Activated CD4-positive, CD25-positive, alpha-beta regulatory T cell treated with anti-CD3 and anti-CD28 coated beads, Interleukin-2, amount 50 U/mL, for 16 hours (primary cell): ENCODE results near the gene GAB2.
"Not testable (repeated sequence)": the region's sequence is repeated elsewhere in the genome, so short reads cannot be mapped to it uniquely, and the experiment has no call there.

Experiments
- DNase-seq: peaks from one replicate; pipeline ENCODE4 v3.0.0-alpha.2; 2020; ENCODE audit warnings: low read depth, low spot score

Gene GAB2, protein sequence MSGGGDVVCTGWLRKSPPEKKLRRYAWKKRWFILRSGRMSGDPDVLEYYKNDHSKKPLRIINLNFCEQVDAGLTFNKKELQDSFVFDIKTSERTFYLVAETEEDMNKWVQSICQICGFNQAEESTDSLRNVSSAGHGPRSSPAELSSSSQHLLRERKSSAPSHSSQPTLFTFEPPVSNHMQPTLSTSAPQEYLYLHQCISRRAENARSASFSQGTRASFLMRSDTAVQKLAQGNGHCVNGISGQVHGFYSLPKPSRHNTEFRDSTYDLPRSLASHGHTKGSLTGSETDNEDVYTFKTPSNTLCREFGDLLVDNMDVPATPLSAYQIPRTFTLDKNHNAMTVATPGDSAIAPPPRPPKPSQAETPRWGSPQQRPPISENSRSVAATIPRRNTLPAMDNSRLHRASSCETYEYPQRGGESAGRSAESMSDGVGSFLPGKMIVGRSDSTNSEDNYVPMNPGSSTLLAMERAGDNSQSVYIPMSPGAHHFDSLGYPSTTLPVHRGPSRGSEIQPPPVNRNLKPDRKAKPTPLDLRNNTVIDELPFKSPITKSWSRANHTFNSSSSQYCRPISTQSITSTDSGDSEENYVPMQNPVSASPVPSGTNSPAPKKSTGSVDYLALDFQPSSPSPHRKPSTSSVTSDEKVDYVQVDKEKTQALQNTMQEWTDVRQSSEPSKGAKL

DNA sequence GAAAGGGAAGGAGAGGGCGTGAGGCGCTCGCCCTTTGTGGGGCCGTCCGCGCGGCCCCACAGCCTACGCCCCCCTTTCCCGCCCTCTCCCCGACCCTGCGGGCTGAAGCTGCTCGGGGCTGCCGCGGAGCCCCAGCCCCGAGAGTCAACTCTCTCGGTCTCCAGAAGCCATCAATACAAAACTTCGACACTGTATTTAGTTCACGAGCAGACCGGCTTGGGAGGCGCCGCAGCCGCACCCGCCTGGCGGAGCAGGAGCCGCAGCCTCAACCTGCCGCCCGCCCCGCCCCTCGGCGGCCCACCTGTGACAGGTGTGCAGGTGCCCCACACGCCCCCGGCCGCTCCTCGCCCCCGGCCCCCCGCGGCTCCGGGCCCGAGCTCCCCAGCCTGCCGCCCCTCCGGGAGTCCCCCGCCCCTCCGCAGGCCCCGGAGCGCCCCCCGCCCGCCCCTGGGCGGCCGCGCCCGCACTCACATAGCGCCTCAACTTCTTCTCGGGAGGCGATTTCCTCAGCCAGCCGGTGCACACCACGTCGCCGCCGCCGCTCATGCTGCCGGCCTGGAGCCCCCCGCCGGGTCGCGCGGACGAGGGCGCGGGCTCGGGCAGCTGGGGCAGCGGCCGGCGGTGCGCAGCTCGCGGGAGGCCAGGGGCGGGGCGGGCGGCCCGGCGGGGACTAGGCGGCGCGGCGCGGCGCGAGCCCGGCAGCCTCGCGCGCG, at the start of gene GAB2:
Gene GAB2 (minus strand): TSS at position 646 of the 713 bp plus-strand sequence. CDS start 100 bp downstream, at position 546.
- no peak for DNase-seq

DNA sequence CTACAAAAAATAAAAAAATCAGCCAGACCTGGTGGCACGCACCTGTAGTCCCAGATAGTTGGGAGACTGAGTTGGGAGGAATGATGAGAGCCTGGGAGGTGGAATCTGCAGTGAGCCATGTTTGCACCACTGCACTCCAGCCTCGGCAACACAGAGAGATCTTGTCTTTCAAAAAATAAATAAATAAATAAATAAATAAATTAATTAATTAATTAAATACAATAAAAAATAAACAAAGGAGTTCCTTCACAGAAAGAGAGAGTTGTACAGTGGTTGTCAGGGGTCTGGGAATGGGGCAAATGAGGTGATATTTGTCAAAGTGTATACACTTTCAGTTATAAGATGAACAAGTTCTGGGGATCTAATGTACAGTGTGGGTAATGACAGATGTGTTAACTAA, 49.8 kb upstream of the GAB2 start:
- no peak for DNase-seq

DNA sequence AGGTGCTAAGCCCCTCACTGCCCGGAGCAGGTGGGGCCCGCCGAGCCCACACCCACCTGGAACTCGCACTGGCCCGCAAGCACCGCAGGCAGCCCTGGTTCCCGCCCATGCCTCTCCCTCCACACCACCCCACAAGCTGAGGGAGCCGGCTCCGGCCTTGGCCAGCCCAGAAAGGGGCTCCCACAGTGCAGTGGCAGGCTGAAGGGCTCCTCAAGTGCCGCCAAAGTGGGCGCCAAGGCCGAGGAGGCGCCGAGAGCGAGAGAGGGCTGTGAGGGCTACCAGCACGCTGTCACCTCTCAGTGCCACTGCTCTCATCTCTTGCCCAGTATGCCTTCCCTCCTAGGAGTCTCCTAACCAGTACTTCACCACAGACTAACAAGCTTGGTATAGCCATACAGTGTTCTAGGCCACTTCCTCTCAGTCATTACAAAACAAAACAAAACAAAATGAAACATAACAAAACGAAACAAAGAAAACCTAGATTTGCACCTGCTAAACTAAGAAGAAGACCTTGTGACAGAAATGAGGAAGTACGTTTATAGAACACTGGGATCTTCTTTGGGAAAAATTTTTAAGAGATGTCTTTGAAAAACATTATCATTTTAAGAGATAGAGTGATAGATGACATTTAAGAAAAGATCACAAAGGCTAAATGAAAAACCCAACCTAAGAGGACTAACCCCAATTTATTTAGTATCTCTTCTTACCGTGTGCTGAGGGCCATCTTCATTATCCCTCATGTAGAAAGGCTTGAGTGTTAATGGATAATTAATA, 47.7 kb upstream of the GAB2 start:
- no peak for DNase-seq

DNA sequence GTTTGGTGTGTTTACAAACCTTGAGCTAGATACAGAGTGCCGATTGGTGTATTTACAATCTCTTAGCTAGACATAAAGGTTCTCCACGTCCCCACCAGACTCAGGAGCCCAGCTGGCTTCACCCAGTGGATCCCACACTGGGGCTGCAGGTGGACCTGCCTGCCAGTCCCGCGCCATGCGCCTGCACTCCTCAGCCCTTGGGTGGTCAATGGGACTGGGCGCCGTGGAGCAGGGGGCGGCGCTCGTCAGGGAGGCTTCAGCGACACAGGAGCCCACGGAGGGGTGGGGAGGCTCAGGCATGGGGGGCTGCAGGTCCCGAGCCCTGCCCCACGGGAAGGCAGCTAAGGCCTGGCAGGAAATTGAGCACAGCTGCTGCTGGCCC, 47.2 kb upstream of the GAB2 start:
- DNase-seq = not testable (repeated sequence)

DNA sequence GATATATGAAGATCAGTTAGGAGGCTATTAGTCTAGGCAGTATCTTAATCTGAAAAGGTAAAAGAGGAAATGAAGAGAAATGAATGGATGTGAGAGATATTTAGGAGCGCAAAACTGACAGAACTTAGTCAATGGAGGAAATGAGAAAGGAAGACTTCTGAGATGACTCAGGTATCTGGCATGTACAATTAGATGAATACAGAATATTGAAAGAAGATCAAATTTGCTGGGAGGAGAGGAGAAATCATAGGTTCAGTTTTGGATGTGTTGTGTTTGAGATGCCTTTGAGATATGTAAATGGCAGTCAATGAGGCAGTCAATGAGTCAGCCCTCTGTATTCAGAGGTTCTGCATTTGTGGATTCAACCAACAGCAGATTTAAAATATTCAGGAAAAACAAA, 42.9 kb upstream of the GAB2 start:
- DNase-seq = no peak

DNA sequence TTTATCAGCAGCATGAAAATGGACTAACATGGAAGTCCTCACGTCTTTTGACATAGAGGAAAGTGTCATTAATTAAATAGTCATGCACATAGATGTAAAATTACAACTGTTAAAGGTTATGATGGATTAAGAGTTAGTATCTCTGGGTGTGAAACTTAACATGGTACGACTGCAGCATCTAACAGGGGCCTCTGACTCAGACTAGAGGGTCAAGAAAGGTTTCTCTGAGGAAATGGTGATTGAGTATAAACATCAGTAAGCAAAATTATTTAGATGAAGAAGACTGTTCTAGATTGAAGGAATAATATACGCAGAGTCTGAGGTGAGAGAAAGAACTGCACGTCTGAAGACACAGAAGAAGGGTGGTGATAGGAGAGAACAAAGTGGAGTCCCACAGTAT, 42.1 kb upstream of the GAB2 start:
- no peak for DNase-seq

DNA sequence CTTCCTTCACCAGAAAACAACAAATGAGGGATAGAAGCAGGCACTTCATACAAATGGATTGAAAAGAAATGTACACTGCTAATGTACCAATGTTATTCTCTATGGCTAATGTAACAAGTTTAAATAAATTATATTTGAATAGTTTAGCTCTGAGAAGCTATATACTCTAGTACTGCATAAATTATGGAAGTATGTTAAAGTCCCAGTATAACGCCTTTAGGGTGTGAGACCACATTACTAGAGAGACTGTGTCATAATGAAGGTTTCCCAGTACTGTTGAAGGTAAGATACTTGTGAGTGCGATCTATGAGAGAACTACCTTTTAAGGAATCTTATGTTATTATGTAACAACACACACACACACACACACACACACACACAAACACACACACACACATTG, 39.8 kb upstream of the GAB2 start:
- DNase-seq = no peak

DNA sequence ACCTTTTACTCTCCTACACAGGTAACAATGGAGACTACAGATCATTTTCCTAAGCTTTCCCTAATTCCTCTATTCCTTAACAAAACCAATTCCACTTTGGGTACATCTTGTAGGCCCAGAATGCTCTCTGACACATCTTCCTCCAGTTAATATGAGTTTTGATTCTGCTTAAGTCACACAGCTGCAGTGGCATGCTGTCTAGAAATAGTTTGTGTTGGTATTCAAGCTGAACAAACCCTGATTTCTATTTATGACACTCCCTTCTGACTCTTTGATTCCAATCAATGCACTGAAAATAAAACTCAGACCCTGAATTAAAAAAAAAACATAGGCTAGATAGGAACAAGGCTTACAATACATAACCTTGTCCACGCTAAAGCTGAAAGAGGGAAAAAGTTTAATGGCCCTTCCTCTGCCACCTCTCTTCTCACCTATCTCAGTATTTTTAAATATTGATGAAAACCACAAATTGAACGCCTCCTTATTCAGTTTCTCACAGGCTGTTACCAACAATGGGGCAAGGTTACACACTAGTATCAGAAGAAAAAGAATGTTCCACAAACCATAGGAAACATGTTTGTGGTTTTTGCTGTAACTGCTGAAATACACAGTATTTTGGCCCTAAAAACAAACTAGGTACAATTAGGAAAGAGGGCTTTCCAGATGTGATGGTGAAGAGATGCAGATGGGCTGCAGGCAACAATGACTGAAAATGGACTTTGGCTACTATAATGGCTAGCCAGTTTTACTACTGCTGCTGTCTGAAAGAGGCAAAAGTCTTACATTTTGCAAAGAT, 35.7 kb upstream of the GAB2 start:
- no peak for DNase-seq

DNA sequence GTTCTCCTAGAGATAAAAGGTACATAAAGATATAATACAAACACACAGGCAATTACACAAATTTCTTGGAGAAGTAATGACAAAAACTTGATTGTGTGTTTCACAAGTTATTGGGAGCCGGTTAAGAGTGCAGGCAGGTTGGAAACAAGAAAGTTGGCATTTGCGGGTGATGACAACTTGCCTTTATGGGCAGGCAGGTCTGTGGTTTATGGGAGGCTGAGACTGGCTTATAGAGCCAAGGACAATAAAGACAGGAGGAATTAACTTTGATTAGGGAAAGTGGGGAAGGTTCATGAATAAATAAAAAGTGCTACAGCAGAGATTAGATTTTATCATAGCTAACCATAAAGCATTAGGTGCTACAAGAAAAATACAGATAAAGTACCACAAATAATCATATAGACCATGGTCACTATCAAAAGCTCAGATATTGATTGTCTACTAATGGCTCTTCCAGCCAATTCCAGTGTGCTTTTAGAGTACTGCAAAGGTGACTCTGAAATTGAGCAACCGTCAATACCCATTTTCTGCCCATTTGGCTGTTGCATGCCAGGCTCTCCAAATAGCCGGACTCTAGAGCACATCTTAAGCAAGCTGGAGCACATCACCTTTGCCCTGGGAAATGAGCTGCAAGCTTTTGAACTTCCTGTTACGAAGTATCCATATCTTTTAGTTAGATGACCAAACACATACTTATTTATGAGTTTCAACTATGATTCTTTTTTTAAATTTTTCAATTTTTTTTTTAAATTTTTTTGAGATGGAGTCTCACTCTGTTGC, 33.9 kb upstream of the GAB2 start:
- no peak for DNase-seq

DNA sequence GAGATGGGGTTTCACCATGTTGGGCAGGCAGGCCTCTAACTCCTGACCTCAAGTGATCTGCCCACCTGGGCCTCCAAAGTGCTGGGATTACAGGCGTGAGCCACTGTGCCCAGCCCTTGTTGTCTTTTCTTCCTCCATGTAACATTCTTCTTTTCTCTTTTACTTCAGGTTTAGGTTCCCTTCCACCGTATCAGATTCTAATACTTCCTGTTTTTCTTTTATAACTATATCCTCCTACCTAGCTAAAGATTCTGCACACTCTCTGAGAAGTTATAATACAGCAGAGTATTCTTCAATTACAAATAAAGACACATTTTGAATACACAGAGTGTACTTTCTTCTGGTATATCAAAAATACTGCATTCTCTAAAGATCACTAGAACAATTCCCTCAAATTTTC, 33.2 kb upstream of the GAB2 start:
- DNase-seq = no peak

DNA sequence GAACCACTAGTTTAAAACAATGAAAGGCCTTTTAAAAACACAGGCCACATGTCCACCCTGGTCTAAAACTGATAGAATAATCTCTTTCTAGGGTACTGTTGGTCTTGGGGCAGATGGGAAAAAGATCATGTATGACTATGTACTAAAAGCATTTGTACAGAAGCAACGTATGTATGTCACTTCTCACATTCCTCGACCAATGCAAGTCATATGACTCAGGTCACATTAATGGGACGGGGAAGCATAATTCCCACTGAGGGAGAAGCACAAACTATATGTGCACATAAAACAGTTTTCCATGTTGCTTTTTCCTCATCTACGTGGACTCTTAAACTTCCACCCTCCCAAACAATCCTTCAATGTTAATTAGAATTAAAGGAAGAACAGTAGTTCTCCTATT, 32.2 kb upstream of the GAB2 start:
- DNase-seq = no peak

DNA sequence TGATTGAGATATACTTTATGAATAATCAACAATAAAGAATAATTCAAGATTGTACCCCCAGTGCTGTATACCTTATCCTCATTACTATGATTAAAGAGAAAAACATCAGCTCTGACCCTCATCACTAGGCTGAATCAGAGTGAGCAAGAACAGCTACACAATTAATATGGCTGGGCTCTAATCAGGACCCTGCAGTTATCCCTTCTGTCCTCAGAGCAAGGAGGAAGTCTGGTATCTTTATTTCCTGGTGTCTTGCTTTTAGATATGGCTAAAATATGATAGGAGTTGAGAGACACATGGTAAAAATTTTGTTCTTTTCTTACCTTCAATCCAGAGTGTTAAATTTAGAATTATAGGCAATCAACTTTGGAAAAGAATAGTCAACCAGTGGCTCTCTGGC, 28.6 kb upstream of the GAB2 start:
- no peak for DNase-seq

DNA sequence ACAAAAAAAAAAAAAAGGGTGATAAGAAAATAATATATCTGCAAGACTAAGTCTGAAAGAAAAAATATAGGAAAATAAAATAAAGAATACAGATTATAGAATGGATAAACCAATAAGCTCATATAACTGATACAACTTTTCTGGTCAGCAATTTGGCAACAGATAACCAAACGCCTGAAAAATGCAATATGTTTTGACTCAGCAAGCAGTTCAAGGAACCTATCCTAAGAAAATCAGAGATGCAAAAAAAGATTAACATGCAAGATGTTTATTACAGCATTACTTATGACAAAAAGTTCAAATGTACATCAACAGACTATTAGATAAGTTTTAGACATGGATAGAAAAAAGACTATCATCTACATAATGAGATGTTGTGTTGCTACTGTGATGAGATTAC, 27.1 kb upstream of the GAB2 start:
- DNase-seq = no peak

DNA sequence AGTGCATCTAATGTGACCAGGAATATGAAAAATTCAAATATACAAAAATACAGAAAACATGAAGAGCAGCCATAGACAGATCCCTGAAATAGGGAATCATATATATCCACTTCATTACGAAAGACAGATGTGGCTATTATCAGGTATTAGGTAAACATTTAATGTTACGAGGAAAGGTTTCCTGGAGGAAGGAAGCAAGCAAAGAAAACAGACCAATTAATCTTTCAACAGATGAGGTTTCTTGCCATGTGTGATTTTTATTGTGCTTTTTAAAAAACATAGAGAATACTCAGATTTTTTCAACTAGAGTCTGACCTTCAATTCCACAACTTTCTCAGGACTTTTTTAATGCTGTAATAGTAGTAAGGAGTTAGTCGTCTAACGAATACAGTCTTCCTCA, 24.3 kb upstream of the GAB2 start:
- no peak for DNase-seq

DNA sequence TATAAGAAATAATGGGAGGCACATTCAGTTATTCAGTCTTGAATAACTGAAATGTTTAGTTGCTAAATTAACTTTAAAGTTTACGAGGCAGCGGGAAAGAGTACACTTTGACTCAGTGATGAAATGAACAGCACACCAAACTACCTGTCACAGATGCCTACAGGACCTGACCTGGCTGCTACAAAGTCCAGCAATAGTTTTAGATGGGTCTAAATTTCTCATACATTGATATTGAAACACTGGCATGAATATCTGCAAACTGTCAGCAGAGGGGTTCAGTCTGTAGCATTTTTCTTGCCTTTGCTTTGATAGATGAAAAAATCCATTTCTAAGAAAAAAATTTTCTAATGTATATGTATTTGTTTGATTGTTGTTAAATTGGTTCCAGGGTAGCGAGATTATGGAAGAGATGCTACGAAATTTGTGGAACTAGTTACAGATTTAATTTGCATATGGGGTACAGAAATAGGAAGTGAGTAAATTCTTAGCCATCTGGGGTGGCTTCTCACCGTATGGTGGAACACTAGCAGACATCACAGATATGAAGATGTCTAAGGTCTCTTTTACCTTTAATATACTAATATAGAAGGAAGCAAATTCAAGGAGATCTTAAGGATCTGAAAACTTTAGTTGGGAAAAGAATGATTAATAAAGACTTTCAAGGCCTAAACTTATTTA, 20.8 kb upstream of the GAB2 start:
- no peak for DNase-seq

DNA sequence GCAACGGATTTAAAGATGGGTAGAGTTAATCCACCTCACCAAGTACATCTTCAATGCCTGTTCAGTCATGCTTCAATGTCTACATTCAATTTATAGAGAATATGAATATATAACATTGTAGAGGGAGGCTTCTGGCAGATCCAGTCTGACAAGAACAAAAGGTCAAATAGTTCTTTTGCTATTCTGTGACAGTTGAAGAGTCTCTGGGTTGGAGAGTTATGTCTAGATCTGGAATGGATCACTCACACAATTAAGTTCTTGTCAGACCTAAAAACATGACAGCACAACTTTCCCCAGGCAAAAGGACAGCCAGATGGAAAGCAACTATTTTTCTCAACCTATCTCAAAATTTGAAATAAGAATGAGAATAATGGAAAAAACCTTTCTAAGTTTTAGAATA, 15.3 kb upstream of the GAB2 start:
- no peak for DNase-seq

DNA sequence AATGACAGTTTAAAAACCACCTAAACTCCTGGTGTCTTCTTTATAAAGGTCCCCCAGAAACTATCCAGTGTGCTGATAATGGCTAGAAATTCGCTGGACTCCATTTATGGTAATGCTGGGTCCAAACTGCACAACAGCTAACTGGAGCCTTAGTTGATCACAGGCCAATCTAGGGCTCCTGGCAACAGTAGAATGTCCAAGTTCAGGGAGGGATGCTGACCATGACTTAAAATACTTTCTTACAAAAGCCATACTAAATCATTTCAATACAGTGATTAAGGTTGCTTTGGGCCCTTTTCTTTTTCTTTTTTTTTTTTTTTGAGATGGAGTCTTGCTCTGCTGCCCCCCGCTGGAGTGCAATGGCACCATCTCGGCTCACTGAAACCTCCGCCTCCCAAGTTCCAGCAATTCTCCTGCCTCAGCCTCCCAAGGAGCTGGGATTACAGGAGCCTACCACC, 14.5 kb upstream of the GAB2 start:
- no peak for DNase-seq

DNA sequence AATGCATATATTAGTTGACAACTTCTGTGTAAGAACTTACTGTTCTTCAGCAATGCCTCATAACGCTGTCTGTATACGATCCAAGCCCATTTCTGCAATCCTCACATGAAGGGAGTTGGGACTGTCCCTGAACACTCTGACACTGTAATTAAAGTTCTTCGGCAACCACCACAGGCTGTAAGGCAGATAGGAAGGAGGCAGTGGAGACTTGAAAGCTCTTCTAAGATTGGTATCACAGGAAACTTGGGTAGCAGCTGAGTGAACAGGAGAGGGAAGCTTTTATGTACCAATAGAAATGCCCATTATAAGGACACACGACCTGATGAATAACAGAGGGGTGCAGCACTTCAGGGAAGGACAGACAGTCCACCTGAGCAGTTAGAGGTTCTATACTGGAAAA, 12.0 kb upstream of the GAB2 start:
- DNase-seq = no peak

DNA sequence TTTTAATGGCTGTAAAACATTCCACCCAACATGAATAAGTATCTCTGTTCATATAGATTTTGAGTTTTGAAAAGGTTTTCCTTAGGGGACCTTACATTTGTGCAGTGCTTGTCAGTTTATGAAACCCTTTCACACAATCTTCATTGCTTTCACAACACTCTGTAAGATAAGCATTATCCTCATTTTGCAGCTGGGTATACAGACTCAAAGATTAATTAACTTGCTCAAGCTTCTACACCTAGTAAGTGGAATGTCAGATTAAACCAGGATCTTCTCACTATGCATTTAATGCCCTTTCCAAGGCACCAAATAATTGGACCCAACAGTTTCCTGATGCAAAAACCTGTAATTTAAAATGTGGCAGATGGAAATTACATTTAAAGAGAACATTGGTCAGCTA, 11.6 kb upstream of the GAB2 start:
- DNase-seq = no peak

DNA sequence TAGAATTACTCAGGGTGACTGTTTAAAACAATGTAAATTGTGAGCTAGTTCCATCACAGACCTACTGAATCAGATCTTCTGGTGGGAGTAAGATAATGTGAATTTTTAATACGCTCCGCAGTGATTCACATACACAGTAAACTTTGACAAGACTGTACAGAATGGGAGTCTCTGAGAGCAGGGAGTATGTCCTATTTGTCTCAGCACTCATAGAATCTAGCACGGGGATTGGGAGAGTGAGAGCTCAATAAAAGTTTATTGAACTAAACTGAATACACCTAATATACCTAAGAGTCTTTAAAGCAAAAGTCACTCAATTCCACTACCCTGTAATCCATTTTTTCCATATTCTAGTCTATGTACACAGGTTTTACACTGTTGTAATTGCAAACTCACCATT, 11.2 kb upstream of the GAB2 start:
- no peak for DNase-seq
